Neuronal stem cell (in vitro differentiated cells): ENCODE data around the gene FERMT3.

Experiments
- DNase-seq: peaks from one replicate; pipeline ENCODE4 v3.0.0-alpha.2; 2013; ENCODE audit warnings: low spot score
- H2AFZ ChIP-seq: one replicate; pipeline ENCODE4 v1.6.1; 2013; ENCODE audit warnings: mild to moderate bottlenecking, low read length, inconsistent platforms
- H2AK5ac ChIP-seq: 2 replicates; pipeline ENCODE4 v1.6.1; 2013; ENCODE audit warnings: low read depth, mild to moderate bottlenecking, inconsistent platforms, low read length, moderate library complexity, mixed read lengths
- H2BK120ac ChIP-seq: 2 replicates; pipeline ENCODE4 v1.6.1; 2013; ENCODE audit warnings: low read depth, mild to moderate bottlenecking, inconsistent platforms, low read length, moderate library complexity, mixed read lengths
- H2BK12ac ChIP-seq: one replicate; pipeline ENCODE4 v1.6.1; 2013; ENCODE audit warnings: low read length, inconsistent platforms
- H2BK15ac ChIP-seq: 2 replicates; pipeline ENCODE4 v1.6.1; 2013; ENCODE audit warnings: mild to moderate bottlenecking, low read length, inconsistent platforms, mixed read lengths
- H2BK5ac ChIP-seq: one replicate; pipeline ENCODE4 v1.6.1; 2013; ENCODE audit warnings: inconsistent platforms, mild to moderate bottlenecking, low read length, moderate library complexity
- H3K14ac ChIP-seq: one replicate; pipeline ENCODE4 v1.6.1; 2013; ENCODE audit warnings: low read length, inconsistent platforms
- H3K18ac ChIP-seq: 2 replicates; pipeline ENCODE4 v1.6.1; 2013; ENCODE audit warnings: low read length, inconsistent platforms
- H3K23ac ChIP-seq: 2 replicates; pipeline ENCODE4 v1.6.1; 2013; ENCODE audit warnings: low read depth, mild to moderate bottlenecking, mixed read lengths, low read length, inconsistent platforms; ENCODE audit not compliant: poor library complexity
- H3K27ac ChIP-seq: replicated peaks from 3 replicates; pipeline ENCODE4 v1.5.1; 2013; ENCODE audit warnings: low read length, inconsistent platforms
- H3K27me3 ChIP-seq, 3 experiments: 2 replicates each; pipeline ENCODE4 v1.6.1; 2013; ENCODE audit warnings: low read length in 3 of 3, mild to moderate bottlenecking in 2 of 3, inconsistent platforms in 1 of 3, low read depth in 1 of 3, mixed read lengths in 1 of 3, moderate library complexity in 1 of 3; ENCODE audit not compliant: control insufficient read depth in 3 of 3, insufficient read depth in 3 of 3
- H3K36me3 ChIP-seq, 2 donors: replicated peaks in 1 of 2; 2 replicates each; pipeline ENCODE4 v1.6.1; 2013; ENCODE audit warnings: low read length in 2 of 2; ENCODE audit not compliant: control insufficient read depth in 2 of 2, insufficient read depth in 2 of 2
- H3K4ac ChIP-seq: 2 replicates; pipeline ENCODE4 v1.6.1; 2013; ENCODE audit warnings: inconsistent platforms, mild to moderate bottlenecking, low read length, moderate library complexity
- H3K4me1 ChIP-seq, 2 donors: 1 replicate in 1 of 2; 2 replicates in 1 of 2; pipeline ENCODE4 v1.6.1; 2013; ENCODE audit warnings: low read length in 2 of 2, low read depth in 1 of 2; ENCODE audit not compliant: control insufficient read depth in 2 of 2, insufficient read depth in 1 of 2
- H3K4me2 ChIP-seq: one replicate; pipeline ENCODE4 v1.6.1; 2013; ENCODE audit warnings: mild to moderate bottlenecking, low read length, inconsistent platforms; ENCODE audit not compliant: insufficient read depth, poor library complexity, severe bottlenecking
- H3K4me3 ChIP-seq, 2 donors: 2 replicates each; pipeline ENCODE4 v1.5.1; 2013; ENCODE audit warnings: low read length in 2 of 2, mild to moderate bottlenecking in 2 of 2, inconsistent platforms in 1 of 2, moderate library complexity in 1 of 2
- H3K79me1 ChIP-seq: one replicate; pipeline ENCODE4 v1.6.1; 2013; ENCODE audit warnings: low read depth, mild to moderate bottlenecking, inconsistent platforms, low read length, moderate library complexity
- H3K9ac ChIP-seq: one replicate; pipeline ENCODE4 v1.6.1; 2013; ENCODE audit warnings: mild to moderate bottlenecking, low read depth, low read length, inconsistent platforms; ENCODE audit not compliant: poor library complexity
- H3K9me3 ChIP-seq, 2 donors: replicated peaks in 1 of 2; 2 replicates each; pipeline versions ENCODE3 to v1.6.1; 2013; ENCODE audit warnings: low read length in 2 of 2, mild to moderate bottlenecking in 2 of 2, inconsistent platforms in 1 of 2, low read depth in 1 of 2, mixed read lengths in 1 of 2, moderate library complexity in 1 of 2; ENCODE audit not compliant: control insufficient read depth in 2 of 2, insufficient read depth in 1 of 2
- H4K8ac ChIP-seq: one replicate; pipeline ENCODE4 v1.6.1; 2013; ENCODE audit warnings: low read depth, mild to moderate bottlenecking, inconsistent platforms, low read length, moderate library complexity
- H4K91ac ChIP-seq: one replicate; pipeline ENCODE4 v1.6.1; 2013; ENCODE audit warnings: low read length, low read depth, mild to moderate bottlenecking, inconsistent platforms; ENCODE audit not compliant: poor library complexity
- WGBS, 2 donors: extraction: QIAGEN DNeasy Blood & Tissue Kit; methylation state at CpG; one replicate each; pipeline ENCODE4 v1.1.7; 2013; ENCODE audit warnings: missing lambda C conversion rate in 2 of 2, mixed read lengths in 1 of 2; ENCODE audit not compliant: insufficient read length in 2 of 2, insufficient replicate concordance in 1 of 2; ENCODE audit errors: extremely low coverage in 2 of 2; 5-methylcytosine and 5-hydroxymethylcytosine counted together

The FERMT3 gene

GRCh38 chr11:64170419-64170818, 36.1 kb upstream of the FERMT3 start:
- Histone ChIP-seq H2BK5ac (no peak overlapping the region), H2BK12ac (no peak overlapping the region), H3K18ac (no peak overlapping the region), H3K23ac (no peak overlapping the region), H4K8ac (no peak overlapping the region), H3K14ac (no peak overlapping the region), H3K9ac (no peak overlapping the region), H3K27ac (no peak overlapping the region), H2AK5ac (no peak overlapping the region), H3K9me3 (peaks cover 4 to 6% of the 10 kb centered on the region in 2 donors), H3K4me1 (peaks cover 1 to 4% of the 10 kb centered on the region in 2 donors), H3K4ac (no peak overlapping the region), H3K79me1 (no peaks in the 10 kb centered on the region), H2BK120ac (no peak overlapping the region), H3K27me3 (no peaks in the 10 kb centered on the region), H3K36me3 (no peaks in the 10 kb centered on the region), H2AFZ (no peak overlapping the region), H4K91ac (no peak overlapping the region), H3K4me3 (no peak overlapping the region), H3K4me2 (no peak overlapping the region), H2BK15ac (no peak overlapping the region)
- WGBS, 2 donors = no CpG with 5 or more reads among the region's 4 CpGs
- no peak for DNase-seq

- no peak overlapping the region for H2BK12ac ChIP-seq
- H3K4me3 ChIP-seq = peak overlapping the region in 1 of 2 donors; percentile 5
- H3K79me1 ChIP-seq = no peaks in the 10 kb centered on the region
- H3K27ac ChIP-seq = no peak overlapping the region
- no peak overlapping the region for H3K9ac ChIP-seq
- WGBS, 2 donors = no CpG with 5 or more reads among the region's 4 CpGs
- H3K9me3 ChIP-seq = peaks cover 4 to 6% of the 10 kb centered on the region in 2 donors
- H2AK5ac ChIP-seq = no peak overlapping the region
- no peak overlapping the region for H3K14ac ChIP-seq
- H3K4me2 ChIP-seq = no peak overlapping the region
- no peak overlapping the region for H2BK120ac ChIP-seq
- H4K8ac ChIP-seq = no peak overlapping the region
- no peak for DNase-seq
- no peak overlapping the region for H3K18ac ChIP-seq
- no peaks in the 10 kb centered on the region for H3K36me3 ChIP-seq
- no peaks in the 10 kb centered on the region for H3K4me1 ChIP-seq
- H3K4ac ChIP-seq = no peak overlapping the region
- H3K23ac ChIP-seq = no peak overlapping the region
- no peak overlapping the region for H4K91ac ChIP-seq
- H2BK15ac ChIP-seq = no peak overlapping the region
- H3K27me3 ChIP-seq = no peaks in the 10 kb centered on the region
- H2AFZ ChIP-seq = no peak overlapping the region
- no peak overlapping the region for H2BK5ac ChIP-seq
Measured at GRCh38 chr11:64173616-64174355, 32.7 kb upstream of the FERMT3 start.

GRCh38 chr11:64176751-64177150, 29.8 kb upstream of the FERMT3 start:
- Histone ChIP-seq H3K4ac (no peak overlapping the region), H3K4me1 (peaks cover 5 to 9% of the 10 kb centered on the region in 2 donors), H3K79me1 (no peaks in the 10 kb centered on the region), H3K23ac (no peak overlapping the region), H2BK12ac (no peak overlapping the region), H4K91ac (no peak overlapping the region), H2AFZ (no peak overlapping the region), H3K27ac (no peak overlapping the region), H4K8ac (no peak overlapping the region), H3K9ac (no peak overlapping the region), H2BK5ac (no peak overlapping the region), H3K4me2 (no peak overlapping the region), H2BK120ac (no peak overlapping the region), H3K9me3 (peaks cover 4 to 6% of the 10 kb centered on the region in 2 donors), H3K27me3 (no peaks in the 10 kb centered on the region), H3K36me3 (no peaks in the 10 kb centered on the region), H3K4me3 (no peak overlapping the region), H2BK15ac (no peak overlapping the region), H2AK5ac (no peak overlapping the region), H3K14ac (no peak overlapping the region), H3K18ac (no peak overlapping the region)
- WGBS, 2 donors = no CpG with 5 or more reads among the region's 8 CpGs
- no peak for DNase-seq

- H3K36me3 ChIP-seq = no peaks in the 10 kb centered on the region
- no peak overlapping the region for H4K8ac ChIP-seq
- WGBS, 2 donors = no CpG with 5 or more reads among the region's 1 CpG
- H3K4me2 ChIP-seq = no peak overlapping the region
- no peaks in the 10 kb centered on the region for H3K27me3 ChIP-seq
- no peak overlapping the region for H2BK15ac ChIP-seq
- no peak overlapping the region for H3K18ac ChIP-seq
- H3K14ac ChIP-seq = no peak overlapping the region
- peaks cover 7 to 12% of the 10 kb centered on the region in 2 donors for H3K4me1 ChIP-seq
- no peak overlapping the region for H3K27ac ChIP-seq
- no peak overlapping the region for H4K91ac ChIP-seq
- no peak for DNase-seq
- no peak overlapping the region for H2BK120ac ChIP-seq
- no peak overlapping the region for H3K4me3 ChIP-seq
- H3K4ac ChIP-seq = no peak overlapping the region
- no peak overlapping the region for H2BK5ac ChIP-seq
- no peaks in the 10 kb centered on the region for H3K79me1 ChIP-seq
- no peak overlapping the region for H3K9ac ChIP-seq
- H2BK12ac ChIP-seq = no peak overlapping the region
- H2AK5ac ChIP-seq = no peak overlapping the region
- H3K23ac ChIP-seq = no peak overlapping the region
- no peak overlapping the region for H2AFZ ChIP-seq
- H3K9me3 ChIP-seq = peaks cover 4 to 6% of the 10 kb centered on the region in 2 donors
Measured at GRCh38 chr11:64178203-64178602, 28.3 kb upstream of the FERMT3 start.
